Ovary (tissue), 9 donors: Measurements from ENCODE around the gene RGS13. TPM values are rescaled to one million over a fixed set of nuclear protein-coding genes. Genes with fewer than 3 reads are reported as not detected.

Source experiments
- DNase-seq, 5 donors: peaks; one replicate each; pipeline ENCODE4 v3.0.0-alpha.2; 2019 to 2020
- H3K27ac ChIP-seq, 2 donors: fragments of 200-600 bp; one replicate each; pipeline versions ENCODE4 v1.5.1 to v1.8.0; 2019 to 2022
- H3K27me3 ChIP-seq: fragments of 200-600 bp; one replicate; pipeline ENCODE4 v1.8.0; 2022
- H3K36me3 ChIP-seq: fragments of 200-600 bp; sonication (generic); one replicate; pipeline ENCODE4 v1.5.1; 2019
- H3K4me1 ChIP-seq: one replicate; pipeline ENCODE4 v1.8.1; 2013; ENCODE audit warnings: mild to moderate bottlenecking, moderate library complexity; ENCODE audit not compliant: insufficient read depth
- H3K4me3 ChIP-seq: fragments of 200-600 bp; sonication (generic); one replicate; pipeline ENCODE4 v1.5.1; 2017
- H3K9me3 ChIP-seq, 2 donors: fragments of 200-600 bp in 1 of 2; sonication (generic) in 1 of 2; one replicate each; pipeline versions ENCODE4 v1.5.1 to v1.8.1; 2013 to 2019; ENCODE audit warnings: mild to moderate bottlenecking in 1 of 2, moderate library complexity in 1 of 2
- CTCF ChIP-seq, 3 donors: fragments of 450-650 bp in 2 of 3; fragments of 200-600 bp in 1 of 3; IDR thresholded peaks; one replicate each; pipeline versions ENCODE4 v1.5.1 to v1.8.0; 2016 to 2022; ENCODE audit warnings: antibody characterized with exemption in 3 of 3, mild to moderate bottlenecking in 1 of 3
- EP300 ChIP-seq: sonication (generic); formaldehyde crosslinking; IDR thresholded peaks from one replicate; pipeline ENCODE4 v1.6.1; 2017; ENCODE audit warnings: antibody characterized with exemption
- POLR2A ChIP-seq: fragments of 450-650 bp; IDR thresholded peaks from one replicate; pipeline ENCODE4 v1.6.1; 2017; ENCODE audit warnings: antibody characterized with exemption, mild to moderate bottlenecking, moderate library complexity
- WGBS, 3 donors: extraction: QIAGEN DNeasy Blood & Tissue Kit in 1 of 3; methylation state at CpG; one replicate each; pipeline versions ENCODE4 v1.1.5 to v1.1.7; 2013 to 2017; 5-methylcytosine and 5-hydroxymethylcytosine counted together
- intact Hi-C, 4 donors: fragments of 100-400 bp; cut with DNase I; formaldehyde crosslinking; loops; one replicate each; pipeline versions ENCODE4 v1.11.0 to v1.15.1; 2022 to 2023
- polyA plus RNA-seq, 2 donors: library from polyadenylated mRNA; stranded (reverse); fragments of 200-250 nt in 1 of 2; fragments of 350-450 nt in 1 of 2; fragmentation: Illumina TruSeq in 1 of 2; extraction: RNeasy Lipid Tissue Mini Kit (QIAGEN cat#74804) in 1 of 2; gene quantifications; one replicate each; pipeline ENCODE4 v1.2.3, GENCODE V29; 2013 to 2014
- total RNA-seq, 7 donors: library from RNA; depleted of rRNA in 2 of 7; stranded (reverse); fragments of >200 nt in 2 of 7; fragmentation: NEBNext Ultra II Directional in 3 of 7; extraction: Animal tissue kit (Norgen Biotek cat#: 25700) in 3 of 7; gene quantifications; one replicate each; pipeline versions ENCODE4 v1.1.0 to v1.2.4, GENCODE V29; 2016 to 2023
- donor health status: DM: no; HTN: no; CAD: no; lungs with moderate emphysema.
- donor health status: DM: no; HTN: no; CAD: no.
- donor health status: Bipolar disorder and iron deficiency.
- donor health status: DM: yes; HTN: yes; CAD: no.
- donor health status: DM: no; HTN: no; CAD: no.
- donor health status: DM: yes; HTN: yes; CAD: no.

RGS13 gene
- total and polyA plus RNA-seq, 9 donors: 0.12 to 0.78 (median 0.23) TPM; not detected in 5

DNA sequence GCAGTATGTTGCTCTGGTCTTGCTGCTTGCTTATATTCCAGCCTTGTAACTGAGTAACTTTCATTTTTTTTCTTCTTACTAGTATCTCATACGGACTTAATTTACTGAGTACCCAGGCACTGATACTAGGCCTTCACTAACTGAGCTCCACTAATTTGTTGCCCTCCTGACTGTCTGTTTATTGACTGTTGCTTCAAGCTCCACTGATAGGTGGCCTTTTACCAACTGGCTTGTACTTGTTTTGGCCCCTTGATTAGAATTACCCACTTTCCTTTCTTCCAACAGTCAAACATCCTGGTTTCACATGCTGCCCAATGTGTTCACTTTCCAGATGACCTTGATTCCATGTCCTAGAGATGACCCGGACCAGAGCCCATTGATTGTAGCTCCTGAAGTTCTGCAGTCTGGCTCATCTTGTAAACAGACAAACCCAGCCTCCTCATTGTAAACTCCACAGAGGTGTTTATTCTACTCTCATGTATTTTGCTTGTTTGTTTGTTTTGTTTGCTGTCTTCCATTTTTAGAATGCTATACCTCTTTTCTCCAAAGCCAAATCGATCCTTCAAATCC lies 32.6 kb upstream of the RGS13 start:
- intact Hi-C loops: loop anchor here in 3 of 4 donors (10.0 kb wide), 1 partner anchor 129 kb away; no protein-coding TSS in a partner anchor
- no peaks in the 10 kb centered on the region for H3K4me1 ChIP-seq
- DNase-seq: no peak
- no peak overlapping the region for H3K27ac ChIP-seq
- no peak overlapping the region for H3K4me3 ChIP-seq
- TF ChIP-seq EP300 (no peak), CTCF (IDR thresholded peaks at IDR 0.05) (no peak), POLR2A (no peak)
- WGBS, 3 donors: 74 to 80% (median 78%) methylated on average over 3 of the region's 3 CpGs
- no peaks in the 10 kb centered on the region for H3K36me3 ChIP-seq
- H3K27me3 ChIP-seq: no peaks in the 10 kb centered on the region
- no peaks in the 10 kb centered on the region for H3K9me3 ChIP-seq

GRCh38 chr1:192604979-192605620 lies 30.8 kb upstream of the RGS13 start:
- no peak overlapping the region for H3K4me3 ChIP-seq
- no peaks in the 10 kb centered on the region for H3K4me1 ChIP-seq
- TF ChIP-seq POLR2A: no peak
- no peak for TF ChIP-seq CTCF (IDR thresholded peaks at IDR 0.05)
- no peak for TF ChIP-seq EP300
- no peaks in the 10 kb centered on the region for H3K9me3 ChIP-seq
- intact Hi-C loops: loop anchor here (5.0 to 10.0 kb wide), 2 partner anchors 128 to 130 kb away; no protein-coding TSS in a partner anchor
- H3K27ac ChIP-seq: no peak overlapping the region
- 75 to 83% (median 77%) methylated on average over 3 of the region's 3 CpGs for WGBS, 3 donors
- no peak for DNase-seq
- no peaks in the 10 kb centered on the region for H3K36me3 ChIP-seq
- no peaks in the 10 kb centered on the region for H3K27me3 ChIP-seq

DNA sequence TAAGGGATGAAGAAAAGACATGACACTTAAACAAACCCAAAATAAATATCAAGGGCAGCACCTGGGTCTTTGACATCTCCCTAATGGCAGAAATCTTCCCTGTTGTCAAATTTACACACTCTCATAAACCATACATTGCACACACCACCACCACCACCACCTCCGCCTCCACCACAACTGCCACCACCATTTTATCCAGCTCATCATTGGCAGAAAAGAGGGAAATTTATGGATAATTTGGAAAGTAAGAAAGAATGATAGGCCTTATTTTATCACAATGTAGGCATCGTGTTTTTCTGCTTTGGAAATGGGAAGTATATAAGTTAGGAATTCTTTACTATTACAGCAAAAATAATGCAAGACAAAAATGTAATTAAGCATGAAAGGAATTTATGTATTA lies 27.3 kb upstream of the RGS13 start:
- H3K4me1 ChIP-seq: no peaks in the 10 kb centered on the region
- H3K36me3 ChIP-seq: no peaks in the 10 kb centered on the region
- H3K27ac ChIP-seq: no peak overlapping the region
- TF ChIP-seq CTCF (IDR thresholded peaks at IDR 0.05) (no peak), POLR2A (no peak), EP300 (no peak)
- 72 to 95% (median 94%) methylated on average over 2 of the region's 2 CpGs for WGBS, 3 donors
- intact Hi-C loops: loop anchor here (5.0 to 10.0 kb wide), 2 partner anchors 131 to 134 kb away; no protein-coding TSS in a partner anchor
- H3K4me3 ChIP-seq: no peak overlapping the region
- H3K27me3 ChIP-seq: no peaks in the 10 kb centered on the region
- no peak for DNase-seq
- H3K9me3 ChIP-seq: no peaks in the 10 kb centered on the region

- no peak overlapping the region for H3K4me3 ChIP-seq
- H3K27ac ChIP-seq: no peak overlapping the region
- intact Hi-C loops: loop anchor here (5.0 to 10.0 kb wide), 2 partner anchors 132 to 135 kb away; no protein-coding TSS in a partner anchor
- H3K9me3 ChIP-seq: no peaks in the 10 kb centered on the region
- WGBS, 3 donors: 81 to 83% (median 82%) methylated on average over 12 of the region's 12 CpGs
- no peaks in the 10 kb centered on the region for H3K4me1 ChIP-seq
- TF ChIP-seq POLR2A: no peak
- TF ChIP-seq CTCF (IDR thresholded peaks at IDR 0.05): no peak
- no peak for TF ChIP-seq EP300
- no peaks in the 10 kb centered on the region for H3K36me3 ChIP-seq
- no peaks in the 10 kb centered on the region for H3K27me3 ChIP-seq
- peak in 3 of 5 donors; percentile 17 to 24 (median 18) for DNase-seq
Observed at GRCh38 chr1:192609110-192610079, 26.6 kb upstream of the RGS13 start.
